ENCODE measurements around the gene AADACL4.
A peak's percentile ranks its signal among the peaks of the same experiment; 100 is the strongest.

Gene AADACL4

DNA sequence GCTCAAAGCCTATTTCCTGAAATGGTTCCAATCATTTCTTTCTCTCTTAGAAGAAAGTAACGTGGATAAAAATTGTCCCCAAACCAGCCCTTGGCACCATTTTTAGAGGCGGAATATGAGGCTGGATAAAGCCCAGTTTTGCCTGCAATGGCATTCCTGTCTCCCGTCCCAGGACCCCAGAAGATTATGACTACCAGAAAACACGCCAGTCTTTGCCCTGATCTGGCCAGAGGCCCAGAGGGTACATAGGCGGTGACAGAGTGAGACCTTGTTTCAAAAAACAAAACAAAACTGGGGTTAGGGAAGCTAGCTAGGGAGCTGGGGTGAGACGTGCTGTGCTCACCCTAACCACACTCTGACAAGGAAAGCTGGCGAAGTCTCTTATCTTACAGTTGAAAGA lies at the start of gene AADACL4:
Gene AADACL4 (plus strand): TSS at position 301 of the 400 bp plus-strand sequence. CDS start 462 bp downstream, outside the sequence.
- DNase-seq (ENCODE audit: low spot score) = no peak

DNA sequence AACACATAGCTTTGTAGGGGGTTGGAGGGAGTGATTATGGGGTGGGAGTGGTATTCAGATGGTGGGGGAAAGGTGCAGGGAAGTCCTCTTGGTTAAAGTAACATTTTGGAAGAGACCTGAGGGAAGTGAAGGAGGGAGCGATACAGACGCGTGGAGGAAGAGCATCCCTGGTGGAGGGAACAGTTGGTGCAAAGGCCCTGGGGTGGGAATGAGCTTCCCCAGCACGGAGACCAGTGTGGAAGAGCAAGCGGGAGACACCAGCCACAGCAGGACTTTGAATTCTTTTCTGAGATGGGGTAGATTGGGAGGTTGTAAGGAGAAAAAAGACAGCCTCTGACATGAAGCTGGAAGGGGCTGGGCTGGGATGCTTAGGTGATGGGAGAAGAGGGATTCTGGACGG lies 49.4 kb upstream of the AADACL4 start:
- no peak for DNase-seq (ENCODE audit: low spot score)

DNA sequence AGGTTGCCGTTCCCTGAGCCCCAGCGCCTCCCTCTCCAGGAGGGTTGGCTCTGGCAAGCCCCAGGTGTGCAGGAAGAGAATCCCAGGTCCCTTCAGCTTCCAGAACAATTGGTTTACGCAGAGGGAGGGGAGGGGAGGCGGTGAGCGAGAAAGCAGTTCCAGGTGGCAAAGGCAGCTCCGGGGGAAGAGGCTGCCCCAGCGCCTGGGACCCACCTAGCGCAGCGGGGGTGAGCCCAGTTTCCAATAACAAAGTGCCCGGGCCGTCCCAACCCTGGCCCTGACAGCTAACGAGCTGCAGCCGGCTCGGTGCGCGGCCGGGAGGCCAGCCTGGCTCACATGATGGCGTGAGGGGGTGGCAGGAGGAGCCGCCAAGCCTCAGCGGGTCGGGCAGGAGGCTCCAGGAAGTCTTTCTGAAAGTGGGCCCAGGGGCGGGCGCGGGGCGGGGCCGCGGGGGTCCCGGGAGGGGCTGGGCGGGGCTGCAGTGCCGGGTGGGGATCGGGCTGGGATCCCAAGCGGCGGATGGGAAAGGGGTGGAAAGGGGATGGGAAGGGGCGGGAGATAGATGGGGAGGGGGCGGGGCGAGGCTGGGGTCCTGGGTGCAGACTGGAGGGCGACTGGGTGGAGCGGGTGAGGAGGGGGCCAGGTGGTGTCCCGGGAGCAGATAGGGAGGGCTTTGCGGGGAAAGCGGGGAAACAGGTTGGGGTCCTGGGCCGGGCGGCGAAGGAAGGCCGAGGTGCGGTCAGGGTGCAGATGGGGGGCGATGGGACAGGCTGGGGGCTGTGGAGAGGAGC lies 48.7 kb upstream of the AADACL4 start:
- DNase-seq (ENCODE audit: low spot score) = peak; percentile 12

DNA sequence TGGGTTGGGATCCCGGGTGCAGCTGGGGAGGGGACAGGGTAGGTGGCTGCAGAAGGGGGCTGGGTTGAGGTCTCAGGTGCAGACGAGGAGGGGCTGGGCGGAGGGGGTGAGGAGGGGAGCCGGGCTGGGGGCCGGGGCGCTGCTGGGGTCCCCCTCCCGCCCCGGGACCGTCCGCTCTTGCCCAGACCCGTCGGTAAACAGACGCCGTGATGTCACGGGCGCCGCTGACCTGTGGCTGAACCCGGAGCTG lies 48.2 kb upstream of the AADACL4 start:
- no peak for DNase-seq (ENCODE audit: low spot score)

DNA sequence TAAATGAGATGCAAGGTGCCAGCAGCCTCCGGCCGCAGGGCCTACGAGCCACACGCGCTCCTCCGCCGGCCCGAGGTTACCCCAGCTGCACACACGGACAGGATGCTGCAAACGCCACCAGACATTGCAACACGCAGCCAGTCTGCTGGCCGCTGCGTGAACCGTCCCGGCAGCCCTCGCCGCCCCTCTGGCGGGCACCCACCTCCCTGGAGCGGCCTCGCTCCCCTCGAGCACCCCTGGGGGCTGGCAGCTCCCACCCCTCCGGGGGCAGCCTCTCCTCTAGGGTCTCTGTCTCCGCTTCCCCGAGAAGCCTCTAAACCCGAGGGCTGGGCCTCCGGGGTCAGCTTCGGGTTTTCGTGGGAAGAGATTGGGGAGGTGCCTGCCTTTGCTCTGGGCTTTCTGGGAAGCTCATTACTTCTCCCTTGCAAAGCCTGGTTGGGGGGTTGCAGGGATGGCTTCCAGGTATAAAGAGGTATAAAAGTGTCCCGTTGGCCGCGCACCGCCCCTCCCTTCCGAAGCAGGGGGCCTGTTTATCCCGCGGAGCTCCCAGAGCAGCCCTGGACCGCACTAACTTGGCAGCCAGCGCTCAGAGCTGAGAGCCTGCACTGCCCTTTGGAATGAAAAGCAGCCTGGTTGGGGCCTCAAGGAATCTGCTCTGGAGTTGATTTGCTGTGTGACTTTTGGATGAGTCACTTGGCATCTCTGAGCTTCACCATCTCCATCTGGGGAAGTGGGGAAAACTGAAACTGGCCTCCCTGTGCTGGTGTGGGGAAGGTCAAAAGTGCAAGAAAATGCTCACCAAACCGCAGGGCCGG lies 47.7 kb upstream of the AADACL4 start:
- no peak for DNase-seq (ENCODE audit: low spot score)

DNA sequence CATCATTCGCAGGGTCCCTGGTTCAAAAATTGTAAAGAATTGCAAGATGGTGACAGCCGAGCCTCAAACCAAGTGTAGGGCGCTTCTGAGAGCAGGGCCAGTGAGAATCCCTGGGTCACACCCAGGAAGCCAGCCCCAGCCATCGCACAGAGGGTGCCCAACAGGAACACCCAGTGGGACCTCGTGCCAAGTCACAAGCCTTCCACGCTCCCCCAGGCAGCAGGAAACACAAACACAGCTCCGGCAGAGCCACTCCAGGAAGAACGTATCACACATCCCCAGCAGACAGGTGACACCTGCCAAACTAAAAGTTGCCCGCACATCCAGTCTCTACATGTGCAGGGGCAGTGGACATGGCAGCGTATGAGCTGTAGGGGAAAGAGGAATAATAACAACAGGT lies 46.1 kb upstream of the AADACL4 start:
- no peak for DNase-seq (ENCODE audit: low spot score)

DNA sequence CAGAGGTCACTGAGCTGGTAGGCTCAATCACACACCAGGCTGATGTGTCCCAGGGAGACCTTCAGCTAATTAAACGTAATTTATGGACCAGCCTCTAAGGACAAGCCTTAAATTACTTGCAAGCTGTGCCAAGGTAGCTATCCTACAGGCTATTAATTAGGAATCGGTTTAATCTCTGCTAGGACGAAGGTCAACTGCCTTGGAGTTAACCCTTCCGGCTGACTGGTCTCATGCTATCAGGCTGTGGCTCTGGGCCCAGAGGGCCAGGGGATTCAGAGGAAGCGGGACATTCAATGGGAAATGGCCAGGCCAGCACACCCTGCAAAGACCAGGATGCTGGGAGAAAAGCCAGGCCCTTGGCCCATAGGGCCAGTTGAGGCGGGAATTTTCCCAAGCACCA lies 44.9 kb upstream of the AADACL4 start:
- no peak for DNase-seq (ENCODE audit: low spot score)

DNA sequence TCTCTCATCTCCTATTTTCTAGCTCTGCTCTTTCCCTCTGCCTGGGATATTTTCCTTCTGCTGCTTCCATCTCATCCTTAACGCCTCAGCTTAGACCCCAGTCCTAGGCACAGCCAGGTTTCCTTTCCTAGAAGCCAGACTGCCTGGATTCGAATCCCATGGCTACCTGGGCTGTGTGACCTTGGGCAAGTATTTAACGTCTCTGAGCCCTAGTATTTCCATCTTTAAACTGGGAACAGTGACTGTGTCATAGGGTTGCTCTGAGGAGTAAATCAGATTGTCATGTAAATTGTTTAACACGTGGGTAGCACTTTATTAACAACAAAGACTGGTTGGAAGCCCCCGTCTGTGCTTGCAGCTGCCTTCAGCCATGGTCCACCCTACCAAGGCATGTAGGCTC lies 44.2 kb upstream of the AADACL4 start:
- DNase-seq (ENCODE audit: low spot score) = no peak

DNA sequence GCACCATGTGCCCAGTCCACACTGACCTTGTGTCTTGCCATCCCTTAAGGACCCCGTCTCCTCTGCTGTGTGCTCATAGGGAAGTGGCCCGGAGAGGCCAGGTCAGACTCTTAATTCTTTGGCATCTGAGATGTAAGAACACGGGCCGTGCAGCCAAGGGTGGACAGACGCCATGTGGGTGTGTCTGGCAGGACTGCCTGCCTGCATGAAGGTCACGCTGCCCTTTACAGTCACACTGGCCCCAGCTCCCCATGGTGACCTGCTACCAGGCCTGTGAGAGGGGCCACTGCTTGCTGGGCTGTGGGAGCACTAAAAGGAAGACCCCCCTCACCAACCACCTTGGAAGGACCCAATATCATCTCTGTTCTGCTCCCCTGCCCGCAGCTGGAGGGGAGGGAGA lies 43.5 kb upstream of the AADACL4 start:
- DNase-seq (ENCODE audit: low spot score) = no peak

DNA sequence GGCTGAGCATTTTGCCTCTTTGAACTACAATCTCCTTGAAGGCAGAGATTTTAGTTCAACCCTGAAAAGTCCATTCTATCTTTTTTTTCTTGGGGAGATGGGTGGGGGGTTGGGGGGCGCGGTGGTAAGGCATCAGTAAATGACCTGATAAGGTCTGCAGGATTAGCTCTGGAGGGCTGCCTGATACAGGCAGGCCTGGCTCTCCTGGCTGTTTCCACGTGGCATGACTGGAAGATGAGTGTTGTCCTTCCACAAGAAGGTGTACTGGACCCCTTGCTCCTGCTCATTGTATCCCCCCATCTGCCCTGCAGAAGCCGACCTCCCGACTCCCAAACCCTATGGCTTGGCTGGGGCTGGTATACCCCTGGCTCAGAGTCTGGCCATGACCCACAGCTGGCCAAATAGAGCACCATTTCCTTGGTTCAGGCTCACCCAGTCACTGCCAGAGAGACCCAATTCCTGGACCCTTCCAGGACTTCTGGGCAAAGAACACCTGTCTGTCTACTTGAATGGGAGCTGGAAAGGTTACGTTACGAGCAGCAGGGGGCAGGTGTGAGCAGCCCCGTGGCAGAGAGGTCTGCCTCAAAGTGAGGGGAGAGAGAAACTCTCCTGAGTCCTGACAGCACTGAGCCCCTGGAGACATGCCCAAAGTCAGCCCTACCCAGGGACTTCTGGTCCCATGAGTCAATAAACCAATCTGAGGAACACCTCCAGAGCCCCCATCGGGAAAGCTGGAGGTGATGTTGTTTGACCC lies 42.8 kb upstream of the AADACL4 start:
- DNase-seq (ENCODE audit: low spot score) = peak; percentile 57

DNA sequence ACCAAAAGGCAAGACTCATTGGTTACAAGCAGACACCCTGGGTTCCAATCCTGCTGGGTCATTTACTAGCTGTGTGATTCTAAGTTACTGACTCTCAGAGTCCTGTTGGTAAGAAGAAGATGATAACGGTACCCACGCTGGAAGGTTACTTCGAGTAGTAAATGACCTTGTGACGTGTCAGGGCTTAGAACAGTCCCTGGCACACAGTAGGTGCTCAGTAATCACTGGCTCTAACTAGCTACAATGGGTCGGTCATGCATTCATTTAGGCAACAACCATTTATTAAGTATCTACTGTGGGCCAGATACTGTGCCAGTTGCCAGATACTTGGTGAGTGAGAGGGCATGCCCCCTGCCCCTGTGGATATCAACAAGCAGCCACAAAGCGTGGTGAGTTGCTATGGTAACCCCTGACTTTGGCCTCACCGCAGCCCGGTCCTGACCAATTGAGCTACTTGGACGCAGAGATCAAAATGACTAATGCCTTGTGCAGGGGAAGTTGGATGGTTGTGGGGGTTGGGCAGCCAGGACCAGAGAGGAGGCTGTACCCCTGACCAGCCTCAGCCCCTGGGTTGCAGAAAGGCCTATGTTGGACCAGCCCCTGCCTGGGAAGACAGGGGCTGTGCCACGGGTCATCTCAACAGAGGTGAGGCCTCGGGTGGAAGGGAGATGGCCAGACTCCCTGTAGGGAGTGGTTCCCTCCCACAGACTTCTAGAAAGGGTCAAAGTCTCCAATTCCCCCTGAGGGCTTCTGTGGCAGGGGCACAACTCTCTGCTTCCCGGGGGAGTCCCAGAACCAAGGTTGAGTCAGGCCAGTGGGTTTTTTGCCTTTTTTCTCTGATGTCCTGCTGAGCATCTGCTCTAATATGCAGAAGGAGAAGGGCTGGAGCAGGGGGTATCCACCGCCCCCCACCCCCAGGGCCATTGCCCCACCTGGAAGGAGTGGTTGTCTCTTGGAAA lies 41.9 kb upstream of the AADACL4 start:
- no peak for DNase-seq (ENCODE audit: low spot score)

DNA sequence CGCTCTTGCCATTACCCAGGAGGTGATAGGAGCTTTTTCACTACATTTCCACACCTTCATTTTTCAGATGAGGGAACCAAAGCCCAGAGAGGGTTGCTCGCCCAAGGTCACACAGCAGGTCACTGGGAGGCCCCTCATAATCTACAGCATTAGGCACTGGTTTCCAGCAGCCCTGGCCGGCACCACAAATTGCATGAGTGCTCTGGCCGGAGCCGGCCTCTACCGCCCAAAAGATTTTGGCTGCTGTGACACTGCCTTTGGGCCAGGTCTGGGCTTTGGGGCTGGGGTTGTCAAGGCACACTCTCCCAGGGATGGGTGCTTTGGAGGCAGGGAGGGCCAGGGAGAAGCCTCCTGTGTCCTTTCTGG lies 41.2 kb upstream of the AADACL4 start:
- DNase-seq (ENCODE audit: low spot score) = no peak

DNA sequence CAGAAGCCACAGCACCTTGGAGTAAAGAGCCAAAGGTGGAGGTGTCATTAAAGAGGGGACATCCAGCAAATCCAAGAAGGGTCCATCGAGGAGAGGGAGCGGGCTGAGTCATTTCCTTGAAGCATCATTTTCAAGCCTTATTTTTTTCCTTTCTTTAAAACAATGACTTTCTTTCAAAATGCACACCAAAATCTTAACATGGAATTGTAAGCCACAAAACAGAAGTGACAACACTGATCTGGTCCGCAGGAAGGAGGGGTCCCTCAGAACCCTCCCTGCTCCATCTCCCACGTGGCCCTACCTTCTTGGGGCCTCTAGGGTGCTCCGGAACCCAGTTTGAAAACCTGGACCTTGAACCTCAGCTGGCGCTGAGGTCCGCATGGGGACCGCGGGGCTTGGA lies 40.7 kb upstream of the AADACL4 start:
- no peak for DNase-seq (ENCODE audit: low spot score)

DNA sequence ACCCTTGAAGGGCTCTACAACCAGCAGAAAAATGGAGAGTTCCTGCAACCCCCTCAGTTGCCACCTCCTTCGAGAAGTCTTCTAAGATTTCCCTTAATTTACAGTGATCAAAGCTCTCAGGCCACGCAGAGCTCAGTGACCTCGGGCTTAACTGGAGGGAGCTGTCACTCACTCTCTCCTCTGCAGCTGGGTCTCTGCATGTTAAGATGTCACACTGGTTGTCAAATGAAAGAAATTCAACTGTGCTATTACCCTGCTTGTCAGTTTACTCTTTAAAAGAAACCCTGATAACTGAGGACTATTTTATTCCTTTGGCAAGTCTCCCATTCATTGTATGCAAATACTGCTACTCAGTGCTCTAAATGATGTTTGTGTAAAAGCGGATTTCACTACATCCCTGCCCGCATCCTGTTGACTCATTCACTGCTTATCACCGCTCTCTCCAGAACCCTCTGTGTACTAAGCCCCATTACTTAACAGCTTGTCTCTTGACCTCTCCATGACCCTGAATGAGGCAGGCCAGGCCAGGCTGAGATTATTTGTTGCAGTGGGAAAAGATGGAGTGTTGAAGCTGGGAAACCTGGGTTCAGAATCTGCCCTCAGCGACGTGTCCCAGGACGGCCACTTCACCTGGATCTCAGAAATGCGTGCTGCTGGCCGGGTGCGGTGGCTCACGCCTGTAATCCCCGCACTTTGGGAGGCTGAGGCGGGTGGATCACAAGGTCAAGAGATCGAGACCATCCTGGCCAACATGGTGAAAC lies 39.6 kb upstream of the AADACL4 start:
- DNase-seq (ENCODE audit: low spot score) = peak; percentile 80

DNA sequence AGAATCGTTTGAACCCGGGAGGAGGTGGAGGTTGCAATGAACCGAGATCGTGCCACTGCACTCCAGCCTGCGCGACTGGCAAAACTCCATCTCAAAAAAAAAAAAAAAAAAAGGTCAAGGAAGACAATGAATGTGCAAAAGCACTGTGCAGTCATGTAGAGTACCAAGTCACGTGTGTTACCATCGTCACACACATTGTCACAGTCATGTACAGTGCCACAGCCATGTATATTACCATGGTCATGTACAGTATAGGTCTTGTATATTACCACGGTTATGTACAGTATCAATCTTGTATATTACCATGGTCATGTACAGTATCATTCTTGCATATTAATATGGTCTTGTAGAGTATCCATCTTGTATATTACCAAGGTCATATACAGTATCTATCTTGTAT lies 38.9 kb upstream of the AADACL4 start:
- DNase-seq (ENCODE audit: low spot score) = no peak

DNA sequence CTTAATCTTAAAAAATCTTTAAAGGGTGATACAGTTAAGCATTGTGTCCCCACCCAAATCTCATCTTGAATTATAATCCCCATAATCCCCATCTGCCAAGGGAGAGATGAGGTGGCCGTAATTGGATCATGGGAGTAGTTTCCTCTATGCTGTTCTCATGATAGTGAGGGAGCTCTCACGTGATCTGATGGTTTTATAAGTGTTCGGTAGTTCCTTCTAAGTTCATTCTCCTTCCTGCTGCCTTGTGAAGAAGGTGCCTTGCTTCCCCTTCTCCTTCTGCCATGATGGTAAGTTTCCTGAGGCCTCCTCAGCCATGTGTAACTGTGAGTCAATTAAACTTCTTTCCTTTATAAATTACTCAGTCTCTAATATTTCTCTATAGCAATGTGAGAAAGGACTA lies 36.6 kb upstream of the AADACL4 start:
- no peak for DNase-seq (ENCODE audit: low spot score)

DNA sequence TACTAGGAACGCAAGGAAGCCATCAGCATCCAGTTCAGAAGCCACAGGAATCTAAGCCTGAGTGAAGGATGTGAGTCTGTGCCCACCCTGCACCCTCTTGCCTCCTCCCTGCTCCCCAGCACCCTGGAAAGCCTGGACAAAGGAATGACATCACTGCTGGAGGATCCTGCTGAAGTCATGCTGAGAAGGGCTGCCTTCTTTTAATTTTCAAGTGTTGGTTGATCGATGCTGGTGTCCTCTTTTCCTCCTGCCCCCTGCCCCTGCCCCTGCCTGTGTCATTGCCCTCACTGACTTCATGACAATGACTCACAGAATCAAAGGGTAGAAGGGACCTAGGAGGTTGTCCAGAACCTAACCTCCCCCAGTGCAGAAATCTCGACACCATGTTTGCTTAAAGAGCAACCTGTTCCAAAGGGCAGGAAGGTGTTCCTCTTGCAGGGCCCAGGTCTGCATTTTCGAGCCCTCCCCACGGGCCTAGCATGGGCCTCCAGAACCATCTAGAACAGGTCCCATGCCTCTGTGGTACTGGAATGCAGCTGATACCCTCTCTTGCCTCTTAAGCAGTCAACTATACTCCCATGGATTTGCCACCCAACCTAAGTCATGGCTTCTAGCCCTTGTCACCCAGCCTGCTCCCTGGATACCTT lies 35.5 kb upstream of the AADACL4 start:
- DNase-seq (ENCODE audit: low spot score) = no peak

DNA sequence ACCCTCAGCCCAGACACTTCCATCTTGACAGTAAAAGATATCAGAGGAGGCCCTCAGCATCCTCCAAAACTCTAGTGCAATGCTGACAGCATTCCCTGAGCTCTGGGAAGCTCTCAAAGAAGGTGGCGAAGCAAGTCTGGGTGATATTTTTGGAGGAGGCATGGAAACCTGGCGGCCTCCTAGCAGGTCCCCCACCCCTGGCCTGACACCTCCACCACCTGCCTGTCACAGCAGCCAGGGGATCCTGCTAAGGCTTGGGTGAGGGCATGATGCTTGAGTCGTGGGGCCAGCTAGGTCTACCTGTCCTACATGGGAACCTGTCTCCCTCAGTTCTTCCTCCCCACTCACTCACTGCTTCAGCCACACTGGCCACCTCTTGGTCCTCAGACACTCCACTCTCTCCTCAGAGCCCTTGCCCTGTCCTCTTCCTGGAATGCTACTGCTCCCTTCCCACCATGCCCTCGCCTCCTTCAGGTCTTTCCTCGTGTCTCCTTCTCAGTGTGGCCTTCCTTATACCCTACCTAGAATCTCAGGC lies 34.3 kb upstream of the AADACL4 start:
- DNase-seq (ENCODE audit: low spot score) = no peak

DNA sequence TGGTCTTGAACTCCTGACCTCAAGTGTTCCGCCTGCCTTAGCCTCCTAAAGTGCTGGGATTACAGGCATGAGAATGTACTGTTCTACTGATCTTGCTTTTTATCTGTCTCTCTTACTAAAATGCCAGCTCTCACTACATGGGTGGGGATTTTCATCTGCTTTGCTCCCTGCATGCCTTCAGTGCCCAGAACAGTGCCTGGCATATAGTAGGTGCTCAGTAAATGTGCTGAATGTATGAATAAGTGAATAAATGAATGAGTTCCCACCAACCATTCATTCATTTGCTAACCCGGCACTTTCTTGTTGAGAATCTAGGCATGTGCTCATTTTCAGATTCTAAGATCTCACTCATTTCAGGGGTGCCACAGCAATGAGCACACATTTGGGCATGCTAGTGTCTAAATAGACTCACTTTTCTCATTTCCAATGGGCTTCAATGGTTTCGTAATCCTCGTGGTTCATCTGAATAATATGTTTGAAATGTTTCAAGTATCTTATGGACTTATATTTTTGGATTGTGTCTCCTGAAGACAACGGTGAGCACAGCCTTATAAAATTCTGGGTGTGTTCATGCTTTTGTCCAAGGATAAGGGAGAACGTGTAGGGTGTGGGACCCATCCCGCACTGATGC lies 33.5 kb upstream of the AADACL4 start:
- no peak for DNase-seq (ENCODE audit: low spot score)

DNA sequence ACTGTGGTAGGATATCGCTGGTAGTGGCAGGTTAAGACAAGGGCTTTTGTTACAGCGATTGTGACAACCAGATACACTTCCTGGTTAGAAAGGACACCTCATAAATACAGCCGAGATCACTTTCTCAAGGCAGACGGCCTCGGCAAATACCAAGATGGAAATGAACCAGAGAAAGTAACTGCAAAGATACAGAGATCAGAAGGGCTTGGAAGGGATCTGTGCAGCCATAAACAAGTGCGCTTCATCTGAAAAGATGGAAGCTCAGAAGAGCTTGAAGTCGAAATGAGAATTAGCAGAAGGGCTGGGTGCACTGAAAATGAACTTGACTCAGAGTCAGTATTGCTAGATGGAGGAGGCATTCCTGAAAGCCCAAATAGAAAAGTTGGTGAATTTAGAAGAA lies 32.9 kb upstream of the AADACL4 start:
- DNase-seq (ENCODE audit: low spot score) = no peak

Data from CD4-positive, alpha-beta T cell treated with Interleukin-6 at 100 ng/mL for 8 hours (primary cell).